GM18858 (cell line): ENCODE measurements around the gene DPP10.
"Not testable (repeated sequence)": the region's sequence is repeated elsewhere in the genome, so short reads cannot be mapped to it uniquely, and the experiment has no call there.

Source experiments
- ATAC-seq: cut with Tn5 transposase; IDR thresholded peaks from one replicate; pipeline ENCODE4 v1.9.1; 2021; ENCODE audit not compliant: unreplicated experiment

DPP10 gene

GRCh38 chr2:114709936-114710850 is 267.8 kb downstream of the DPP10 start:
- no peak for ATAC-seq

GRCh38 chr2:114714313-114714712 is 271.9 kb downstream of the DPP10 start:
- ATAC-seq, result no peak

- no peak for ATAC-seq
Observed at GRCh38 chr2:114717049-114717448, 274.6 kb downstream of the DPP10 start.

GRCh38 chr2:114724454-114724853 is 282.0 kb downstream of the DPP10 start:
- no peak for ATAC-seq

GRCh38 chr2:114727012-114727411 is 284.6 kb downstream of the DPP10 start:
- ATAC-seq, result no peak

GRCh38 chr2:114728372-114728771 is 285.9 kb downstream of the DPP10 start:
- ATAC-seq, result no peak

GRCh38 chr2:114729026-114729425 is 286.6 kb downstream of the DPP10 start:
- no peak for ATAC-seq

- ATAC-seq, result no peak
Observed at GRCh38 chr2:114735126-114735525, 292.7 kb downstream of the DPP10 start.

- no peak for ATAC-seq
Observed at GRCh38 chr2:114742245-114742644, 299.8 kb downstream of the DPP10 start.

- ATAC-seq, result no peak
Observed at GRCh38 chr2:114745700-114746099, 303.3 kb downstream of the DPP10 start.

GRCh38 chr2:114748175-114748574 is 305.7 kb downstream of the DPP10 start:
- ATAC-seq, result not testable (repeated sequence)

GRCh38 chr2:114752425-114752824 is 310.0 kb downstream of the DPP10 start:
- no peak for ATAC-seq

GRCh38 chr2:114753145-114753544 is 310.7 kb downstream of the DPP10 start:
- no peak for ATAC-seq

GRCh38 chr2:114754907-114755563 is 312.6 kb downstream of the DPP10 start:
- ATAC-seq, result no peak

GRCh38 chr2:114762376-114762775 is 319.9 kb downstream of the DPP10 start:
- no peak for ATAC-seq

GRCh38 chr2:114762986-114763385 is 320.5 kb downstream of the DPP10 start:
- ATAC-seq, result no peak

GRCh38 chr2:114769110-114769509 is 326.7 kb downstream of the DPP10 start:
- no peak for ATAC-seq

GRCh38 chr2:114769991-114770390 is 327.6 kb downstream of the DPP10 start:
- ATAC-seq, result no peak

- no peak for ATAC-seq
Observed at GRCh38 chr2:114784046-114784445, 341.6 kb downstream of the DPP10 start.

- ATAC-seq, result no peak
Observed at GRCh38 chr2:114784890-114785583, 342.6 kb downstream of the DPP10 start.

- no peak for ATAC-seq
Observed at GRCh38 chr2:114786901-114787300, 344.5 kb downstream of the DPP10 start.

GRCh38 chr2:114787486-114787885 is 345.0 kb downstream of the DPP10 start:
- no peak for ATAC-seq
